GM21825 (cell line): ENCODE results near the gene CBLC.

ENCODE experiments used
- ATAC-seq: cut with Tn5 transposase; IDR thresholded peaks from one replicate; pipeline ENCODE4 v1.9.1; 2021; ENCODE audit warnings: mild to moderate bottlenecking, moderate library complexity; ENCODE audit not compliant: unreplicated experiment

The CBLC gene

GRCh38 chr19:44848036-44848811 lies 70.5 kb downstream of the CBLC start:
- no peak for ATAC-seq

DNA sequence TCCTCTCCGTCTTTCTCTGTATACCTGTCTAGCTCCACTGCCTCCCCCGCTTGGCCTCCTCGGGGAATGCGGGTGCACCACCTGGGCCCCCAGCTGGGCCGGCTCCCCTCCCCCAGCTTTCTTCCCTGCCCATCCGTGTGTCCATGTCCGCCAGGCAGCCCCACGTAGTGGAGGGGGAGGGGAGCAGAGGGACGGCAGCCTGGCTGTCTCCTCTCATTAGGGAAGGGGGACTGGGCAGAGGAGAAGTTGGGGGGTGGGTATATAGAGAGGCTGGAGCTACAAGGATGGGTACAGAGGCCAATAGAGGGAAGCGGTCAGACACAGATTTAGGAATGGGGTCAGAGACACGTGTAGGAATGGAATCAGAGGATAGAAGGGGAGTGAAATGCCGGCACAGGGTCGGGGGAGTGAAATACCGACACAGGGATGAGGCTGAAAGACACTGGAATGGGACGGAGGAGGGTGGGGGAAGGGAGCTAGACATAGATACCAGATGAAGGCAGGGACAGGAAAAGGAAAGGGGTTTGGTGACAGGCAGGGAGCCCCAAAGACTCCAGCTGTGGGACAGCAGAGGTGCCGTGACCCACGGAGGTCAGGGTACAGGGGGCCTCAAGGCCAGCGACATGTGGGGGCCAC lies 71.2 kb downstream of the CBLC start:
- ATAC-seq: no peak
